Stimulated activated CD4-positive, alpha-beta T cell treated with anti-CD3 and anti-CD28 coated beads, TNF-alpha, amount 100 ng/mL, for 48 hours (primary cell): Measurements from ENCODE around the gene ZFPM1.

Experiments used
- DNase-seq, 3 donors: peaks; one replicate each; pipeline ENCODE4 v3.0.0-alpha.2; 2020; ENCODE audit warnings: low read depth in 3 of 3

Gene ZFPM1

DNA sequence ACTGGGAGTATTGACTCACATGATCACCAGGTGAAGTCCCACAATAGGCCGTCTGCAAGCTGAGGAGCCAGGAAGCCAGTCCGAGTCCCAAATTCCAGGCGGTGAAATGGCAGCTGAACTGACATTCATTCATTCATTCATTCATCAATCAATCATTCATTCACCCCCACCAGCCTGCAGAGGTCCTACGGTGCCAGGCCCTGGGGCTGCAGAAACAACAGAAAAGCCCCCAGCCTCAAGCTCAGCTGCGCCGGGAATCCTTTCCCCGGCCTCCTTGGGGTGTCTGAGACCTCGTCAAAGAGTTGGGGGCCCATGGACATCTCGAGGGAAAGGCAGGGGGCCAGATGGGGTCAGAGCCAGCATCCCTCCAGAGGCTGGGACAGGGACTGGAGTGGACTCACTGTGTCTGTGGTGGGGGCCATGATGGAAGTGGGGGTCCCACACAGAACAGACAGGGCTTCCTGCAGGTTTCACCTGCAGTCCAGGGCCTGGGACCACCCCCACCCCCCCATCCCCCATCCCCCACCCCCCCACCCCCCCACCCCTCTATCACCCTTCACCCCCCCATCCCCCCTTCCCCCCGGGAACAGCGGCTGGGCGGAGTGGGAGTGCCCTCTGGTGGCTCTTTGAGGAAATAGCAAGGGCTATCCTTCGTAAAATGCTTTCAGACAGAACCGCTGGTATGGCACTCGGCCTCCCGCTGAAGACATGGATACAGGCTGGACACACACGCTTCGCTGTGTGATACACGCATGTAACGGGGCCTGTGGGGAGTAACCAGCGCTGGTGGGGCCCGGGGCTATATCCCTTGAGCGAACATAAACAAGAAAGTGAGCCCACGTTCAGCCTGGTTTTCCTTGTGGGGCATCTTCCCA is 108.6 kb downstream of the ZFPM1 start:
- peak in 2 of 3 donors; percentile 15 to 26 for DNase-seq

GRCh38 chr16:88566158-88566557 is 113.1 kb downstream of the ZFPM1 start:
- DNase-seq, result peak; percentile 65 to 81 (median 68)

- no peak for DNase-seq
Measured at GRCh38 chr16:88568710-88569613, 115.9 kb downstream of the ZFPM1 start.

GRCh38 chr16:88569614-88569984 is 116.5 kb downstream of the ZFPM1 start:
- no peak for DNase-seq

GRCh38 chr16:88569985-88570690 is 117.1 kb downstream of the ZFPM1 start, which contains the start of gene ZC3H18:
Gene ZC3H18 (plus strand): TSS chr16:88570403. CDS start chr16:88577124, 6,721 bp downstream.
- peak; percentile 92 to 99 (median 96) for DNase-seq

GRCh38 chr16:88570691-88571092 is 117.6 kb downstream of the ZFPM1 start:
- peak in 1 of 3 donors; percentile 33 for DNase-seq

DNA sequence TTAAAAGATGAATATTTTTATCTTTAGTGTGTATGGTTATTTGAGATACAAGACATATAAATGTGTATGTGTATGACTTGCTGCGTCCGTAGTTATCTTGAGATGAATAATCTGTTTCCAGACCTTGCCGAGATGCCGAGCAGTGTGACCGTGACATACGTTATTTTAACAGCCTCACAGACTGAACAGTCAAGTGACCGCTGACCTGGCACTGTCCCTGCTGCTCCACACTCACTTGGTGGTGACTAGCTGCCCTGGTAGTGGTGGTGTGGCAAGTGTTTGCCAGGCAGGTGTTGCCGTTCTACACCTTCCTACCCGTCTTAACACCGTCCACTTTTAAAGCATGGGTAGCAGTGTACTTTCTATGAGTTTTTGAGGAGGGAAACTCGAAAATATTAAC is 122.2 kb downstream of the ZFPM1 start:
- no peak for DNase-seq

GRCh38 chr16:88576307-88576706 is 123.2 kb downstream of the ZFPM1 start:
- DNase-seq, result no peak

DNA sequence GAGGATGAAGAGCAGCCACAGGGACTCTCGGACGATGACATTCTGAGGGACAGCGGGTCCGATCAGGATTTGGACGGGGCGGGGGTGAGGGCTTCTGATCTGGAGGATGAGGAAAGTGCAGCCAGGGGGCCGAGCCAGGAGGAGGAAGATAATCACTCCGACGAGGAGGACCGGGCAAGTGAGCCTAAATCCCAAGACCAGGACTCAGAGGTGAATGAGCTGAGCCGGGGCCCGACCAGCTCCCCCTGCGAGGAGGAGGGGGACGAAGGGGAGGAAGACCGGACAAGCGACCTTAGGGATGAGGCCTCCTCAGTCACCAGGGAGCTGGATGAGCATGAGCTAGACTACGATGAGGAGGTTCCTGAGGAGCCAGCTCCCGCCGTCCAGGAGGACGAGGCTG is 124.1 kb downstream of the ZFPM1 start:
- DNase-seq, result no peak

GRCh38 chr16:88578446-88579313 is 125.6 kb downstream of the ZFPM1 start:
- no peak for DNase-seq

DNA sequence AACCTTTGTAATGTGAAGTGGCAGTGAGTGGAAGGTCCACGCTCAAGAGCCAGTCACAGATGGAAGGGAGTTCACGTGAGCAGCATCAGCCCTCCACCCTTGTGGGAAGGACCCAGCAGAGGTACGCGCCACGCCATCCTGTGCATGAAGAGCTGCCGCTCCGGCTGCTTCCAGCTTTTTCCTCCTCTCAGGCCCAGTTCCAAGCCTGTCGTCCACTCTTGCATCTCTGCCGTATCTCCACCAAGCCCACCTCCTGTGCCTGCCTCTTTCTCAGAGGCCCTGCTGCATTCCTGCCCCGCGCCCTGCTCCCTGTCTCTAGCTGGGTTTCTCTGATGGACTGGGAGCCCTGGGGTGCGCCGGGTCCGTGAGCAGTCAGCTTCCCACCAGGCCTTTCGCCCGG is 127.3 kb downstream of the ZFPM1 start:
- DNase-seq, result no peak

GRCh38 chr16:88581033-88581432 is 128.0 kb downstream of the ZFPM1 start:
- no peak for DNase-seq

DNA sequence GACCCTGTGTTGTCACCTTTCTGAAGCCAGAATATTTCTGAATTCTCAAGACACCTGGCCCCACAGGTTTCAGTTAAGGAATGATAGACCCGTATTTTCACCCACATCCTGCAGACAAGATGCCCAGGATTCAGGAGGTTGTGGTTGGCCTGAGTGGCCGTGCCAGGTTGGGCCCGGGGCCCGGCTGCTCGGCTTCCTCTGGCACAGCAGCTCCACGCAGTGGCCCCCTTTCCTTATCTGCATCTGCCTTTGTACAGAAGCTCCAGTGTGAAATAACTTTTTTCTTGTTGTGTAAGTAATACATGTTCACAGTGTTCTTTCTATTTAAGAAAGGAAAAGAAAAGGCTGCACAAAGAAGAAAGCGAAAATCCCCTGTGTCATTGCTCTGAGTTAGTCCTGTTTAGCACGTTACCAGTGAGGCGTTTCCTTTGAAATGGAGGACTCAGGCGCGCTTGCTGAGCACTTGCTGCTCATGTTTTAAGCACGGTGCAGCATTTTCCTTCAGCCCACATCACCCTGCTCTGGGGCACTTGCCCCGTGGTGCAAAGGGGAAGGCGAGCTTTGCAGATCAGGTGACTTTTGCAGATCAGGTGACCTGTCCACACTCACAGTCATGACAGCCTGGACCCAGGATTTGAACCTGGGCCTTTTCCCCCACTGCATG is 130.0 kb downstream of the ZFPM1 start:
- no peak for DNase-seq

- no peak for DNase-seq
Measured at GRCh38 chr16:88584676-88585075, 131.6 kb downstream of the ZFPM1 start.

DNA sequence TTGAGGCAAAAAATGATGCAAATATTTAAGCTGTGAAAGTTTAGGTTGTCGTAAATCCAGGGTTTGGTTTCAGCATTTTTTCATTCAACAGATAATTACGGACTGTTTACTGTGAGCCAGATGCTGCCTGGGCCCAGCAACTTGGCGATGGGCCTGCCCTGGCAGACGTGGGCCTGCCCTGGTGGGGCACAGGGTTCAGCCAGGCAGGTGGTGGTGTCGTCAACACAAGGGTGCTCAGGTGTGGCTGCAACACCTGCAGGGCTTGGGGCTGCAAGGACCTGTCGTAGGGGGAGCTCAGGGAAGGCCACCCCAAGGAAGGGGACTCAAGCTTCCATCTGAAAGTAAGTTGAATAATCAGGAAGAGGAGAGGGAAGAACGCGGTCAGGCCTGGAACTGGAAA is 132.2 kb downstream of the ZFPM1 start:
- no peak for DNase-seq

GRCh38 chr16:88585927-88586581 is 133.0 kb downstream of the ZFPM1 start:
- DNase-seq, result no peak
